GM19043 (cell line): ENCODE data around the gene CLEC19A.

Experiments used
- ATAC-seq: cut with Tn5 transposase; IDR thresholded peaks from one replicate; pipeline ENCODE4 v1.9.1; 2021; ENCODE audit warnings: low read depth; ENCODE audit not compliant: unreplicated experiment

Gene CLEC19A

DNA sequence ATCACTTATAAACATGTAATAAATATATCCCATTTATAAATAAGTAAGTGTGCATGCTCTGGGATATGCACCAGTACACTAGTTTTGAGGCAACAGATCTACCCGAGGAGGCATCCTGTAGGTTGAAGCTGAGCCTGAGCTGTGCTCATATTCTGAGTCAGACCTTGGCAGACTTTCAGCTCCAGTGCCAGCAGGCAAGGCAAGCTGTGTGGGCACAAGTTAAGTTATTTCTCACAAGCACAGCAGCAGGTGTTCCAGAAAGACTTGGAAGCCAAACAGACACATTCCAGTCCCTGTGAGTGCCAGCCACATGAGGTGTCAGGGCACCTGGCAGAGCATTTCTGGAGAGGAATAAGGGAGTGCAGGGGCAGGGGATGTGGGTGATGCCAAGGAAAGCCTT lies 1.3 kb upstream of the CLEC19A start:
- ATAC-seq = no peak

DNA sequence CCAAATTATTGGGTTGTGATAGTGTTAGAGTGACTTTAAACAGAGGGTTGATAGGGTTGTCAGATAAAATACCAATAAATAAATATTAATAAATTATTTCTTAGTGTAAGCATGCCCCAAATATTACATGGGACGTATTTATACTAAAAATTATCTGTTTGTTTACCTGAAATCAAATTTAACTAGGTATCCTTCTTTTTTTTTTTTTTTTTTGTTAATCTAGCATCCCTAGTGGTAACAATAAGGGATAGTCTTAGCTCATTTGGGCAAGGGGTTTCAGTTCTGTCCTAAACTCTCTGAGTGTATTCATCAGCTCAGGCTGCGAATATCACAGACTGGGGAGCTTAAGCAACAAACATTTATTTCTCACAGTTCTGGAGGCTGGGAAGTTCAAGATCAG lies 1.3 kb downstream of the CLEC19A start:
- ATAC-seq = no peak

DNA sequence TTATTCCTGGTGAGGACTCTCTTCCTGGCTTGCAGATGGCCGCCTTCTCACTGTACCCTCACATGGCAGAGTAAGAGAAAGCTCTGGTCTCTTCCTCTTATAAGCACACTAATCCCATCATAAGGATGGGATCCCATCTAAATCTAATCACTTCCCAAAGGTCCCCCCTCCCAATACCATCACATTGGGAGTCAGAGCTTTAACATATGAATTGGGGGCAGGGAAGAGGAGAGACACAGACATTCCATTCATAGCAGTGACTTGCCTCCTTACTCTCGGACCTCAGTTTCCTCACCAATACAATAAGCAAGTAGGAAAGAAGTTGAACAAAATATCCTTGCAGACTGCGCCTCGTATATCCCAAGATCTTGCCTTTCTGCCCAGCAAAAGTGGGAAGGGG lies 1.7 kb downstream of the CLEC19A start:
- no peak for ATAC-seq

DNA sequence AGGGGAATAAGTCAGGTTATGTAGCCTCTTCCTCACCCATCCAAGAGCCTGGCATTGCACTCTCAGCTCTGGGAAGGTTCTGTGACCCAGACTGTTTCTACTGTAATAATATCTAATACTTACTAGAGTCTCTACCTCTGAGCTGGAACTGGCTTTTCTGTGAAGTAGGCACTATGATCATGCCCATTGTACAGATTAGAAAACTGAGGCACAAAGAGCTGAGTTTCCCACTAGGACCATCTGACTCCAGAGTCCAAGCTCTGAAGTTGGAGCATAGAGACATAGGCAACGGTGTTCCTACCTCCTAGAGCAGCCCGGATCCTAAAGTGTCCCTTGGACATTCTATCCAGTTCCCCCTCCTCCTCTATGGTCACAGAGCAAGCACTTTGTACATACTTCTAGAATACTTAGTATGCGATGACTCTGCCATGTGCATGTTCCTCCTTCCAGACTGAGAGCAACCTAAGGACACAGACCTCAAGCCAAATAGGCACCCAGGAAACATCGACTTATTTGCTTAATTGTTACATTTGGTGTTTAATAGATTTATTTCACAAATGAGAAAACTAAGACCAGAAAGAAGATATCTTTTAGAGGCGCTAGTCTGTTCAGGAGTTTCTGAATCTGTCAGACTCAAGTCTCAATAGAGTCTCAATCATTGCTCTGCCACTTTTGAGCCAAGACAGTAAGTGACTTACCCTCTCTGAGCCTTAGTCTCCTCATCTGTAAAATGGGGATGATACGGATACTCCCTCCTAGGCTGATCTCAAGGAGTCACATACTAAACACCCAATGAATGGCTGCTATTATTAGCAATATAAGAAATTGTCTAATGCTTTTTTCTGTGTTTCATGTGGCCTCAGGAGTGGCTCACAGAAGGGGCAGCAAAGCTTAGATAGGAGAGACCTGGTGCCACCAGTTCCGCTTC lies 3.6 kb downstream of the CLEC19A start:
- ATAC-seq = no peak

DNA sequence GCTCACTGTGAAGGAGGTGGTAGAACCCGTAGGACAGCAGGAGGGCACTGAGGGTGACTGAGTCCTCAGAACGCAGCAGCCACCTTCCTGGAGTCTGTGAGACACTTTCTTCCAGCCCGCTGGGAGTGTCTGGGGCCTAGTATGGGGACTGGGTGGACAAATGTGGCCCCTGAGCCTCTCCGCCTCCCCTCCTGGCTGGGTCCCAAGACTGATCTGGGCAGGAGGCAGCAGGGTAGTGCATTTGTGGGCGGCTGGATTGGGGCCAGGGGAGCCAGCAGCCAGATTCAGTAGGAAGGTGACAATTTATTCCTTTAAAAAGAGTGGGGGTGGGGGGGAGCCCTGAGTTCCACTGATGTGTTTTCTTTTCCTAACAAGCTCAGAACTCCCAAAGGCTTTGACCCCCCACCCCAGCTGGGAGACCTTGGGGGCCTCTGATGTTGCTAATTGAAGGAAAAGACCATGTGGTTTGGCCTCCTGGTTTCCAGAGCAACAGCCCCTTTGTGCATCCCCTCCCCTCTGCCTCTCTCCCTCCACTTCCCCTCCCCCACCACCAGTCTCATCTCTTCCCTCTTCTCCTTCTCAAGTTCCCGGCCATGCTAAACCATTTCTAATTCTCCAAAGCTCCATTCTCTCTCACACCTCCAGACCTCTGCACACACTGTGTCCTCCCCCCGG lies 4.4 kb downstream of the CLEC19A start:
- ATAC-seq = no peak

DNA sequence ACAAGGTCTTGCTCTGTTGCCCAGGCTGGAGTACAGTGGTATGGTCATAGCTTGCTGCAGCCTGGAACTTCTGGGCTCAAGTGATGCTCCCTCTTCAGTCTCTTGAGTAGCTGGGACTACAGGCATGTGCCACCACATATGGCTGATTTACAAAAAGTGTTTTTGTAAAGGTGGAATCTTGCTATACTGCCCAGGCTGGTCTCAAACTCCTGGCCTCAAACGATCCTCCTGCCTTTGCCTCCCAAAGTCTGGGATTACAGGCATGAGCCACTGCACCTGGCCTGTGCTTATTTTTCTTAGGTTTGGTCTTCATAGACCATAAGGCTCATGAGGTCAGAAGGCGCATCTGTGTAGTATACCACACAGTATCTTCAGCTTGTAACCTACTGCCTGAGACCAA lies 5.3 kb downstream of the CLEC19A start:
- ATAC-seq = no peak

DNA sequence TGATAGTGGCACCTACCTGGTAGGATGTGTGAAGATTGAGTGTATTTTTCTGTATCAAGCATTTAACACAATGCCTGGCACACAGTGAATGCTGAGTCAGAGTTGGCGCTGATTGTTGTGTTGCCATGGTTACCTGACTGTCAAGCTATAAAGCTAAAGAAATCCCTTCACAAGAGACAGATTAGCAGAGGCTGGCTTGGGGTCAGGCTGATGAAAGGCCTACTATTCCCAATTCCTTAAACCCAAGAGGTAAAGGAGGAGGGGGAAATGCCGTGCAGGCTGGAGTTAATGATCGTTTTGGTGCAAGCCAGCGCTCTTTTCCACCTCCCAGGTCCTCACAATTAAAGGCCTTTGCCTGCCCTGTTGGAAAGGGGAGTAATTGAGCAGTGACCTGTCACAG lies 5.9 kb downstream of the CLEC19A start:
- ATAC-seq = no peak

DNA sequence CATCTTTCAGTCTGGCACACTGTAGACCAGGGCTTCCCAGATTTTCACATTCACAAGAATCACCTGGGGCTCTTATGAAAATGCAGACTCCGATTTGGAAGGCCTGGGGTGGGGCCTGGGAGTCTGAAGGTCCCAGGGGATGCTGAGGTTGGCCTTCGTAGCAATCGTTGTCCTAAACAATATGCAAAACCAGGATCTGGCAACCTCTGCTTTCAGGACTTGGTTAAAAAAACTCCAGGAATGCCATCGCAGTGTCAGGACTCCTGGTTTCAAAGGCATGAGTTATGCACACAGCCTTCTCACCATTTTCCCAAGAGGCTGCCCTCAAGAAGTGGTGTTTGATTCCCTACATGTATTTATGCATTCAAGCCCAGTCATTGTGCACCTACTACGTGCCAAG lies 6.7 kb downstream of the CLEC19A start:
- ATAC-seq = no peak

DNA sequence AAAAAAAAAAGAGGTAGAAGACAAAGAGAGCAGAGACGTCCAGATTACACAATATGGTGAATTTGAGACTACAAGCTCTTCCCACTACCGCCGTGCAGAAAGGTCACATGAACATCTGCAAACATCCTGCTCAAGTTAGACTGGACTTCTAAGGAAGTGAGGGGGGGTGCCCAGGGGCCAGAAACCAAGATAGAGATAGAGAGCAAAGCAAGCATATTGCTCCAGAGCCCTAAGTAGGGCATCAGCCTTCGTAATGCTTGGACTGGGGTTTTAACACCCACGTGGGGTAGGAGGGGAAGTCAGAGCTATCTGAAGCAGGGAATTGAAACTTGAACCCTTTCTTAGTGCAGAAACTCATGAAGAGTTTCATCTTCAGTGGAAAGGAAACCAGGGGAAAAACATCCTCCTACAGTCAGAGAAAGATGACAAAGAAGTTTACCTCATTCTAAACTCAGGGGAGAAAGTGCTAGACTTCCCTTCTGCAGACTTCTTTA lies 8.7 kb downstream of the CLEC19A start:
- peak; percentile 81 for ATAC-seq

DNA sequence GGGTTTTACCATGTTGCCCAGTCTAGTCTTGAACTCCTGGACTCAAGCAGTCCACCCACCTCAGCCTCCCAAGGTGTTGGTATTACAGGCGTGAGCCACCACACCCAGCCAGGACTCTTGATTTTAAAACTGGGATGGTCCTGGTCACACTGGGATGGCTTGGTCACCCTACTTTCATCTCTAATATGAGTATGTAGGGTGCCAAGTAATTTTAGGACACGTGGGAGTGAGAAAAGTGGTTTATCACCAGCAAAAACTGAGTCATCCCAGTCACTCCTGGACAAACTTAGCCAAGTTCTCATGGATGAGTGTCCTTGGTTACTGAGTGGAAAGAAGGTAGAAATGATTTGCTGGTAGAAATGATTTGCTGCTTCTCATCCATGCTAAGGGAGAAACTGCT lies 9.9 kb downstream of the CLEC19A start:
- no peak for ATAC-seq

DNA sequence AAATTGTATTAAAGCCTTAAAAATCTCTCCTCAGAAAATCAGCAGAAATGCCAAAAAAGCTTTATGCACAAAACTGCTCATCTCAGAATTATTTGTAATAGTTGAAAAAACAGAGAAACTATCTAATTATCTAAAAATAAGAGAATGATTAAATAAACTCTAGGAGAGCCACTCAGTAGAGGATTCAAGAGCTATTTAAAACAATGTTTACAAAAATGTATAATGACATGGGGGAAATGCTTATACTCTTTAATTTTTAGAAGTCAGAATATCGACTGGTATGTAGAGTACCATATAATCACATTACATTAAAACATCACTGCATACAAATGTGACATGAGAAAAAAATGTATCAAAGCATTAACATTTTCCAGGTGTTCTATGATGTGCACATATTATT lies 11.9 kb downstream of the CLEC19A start:
- no peak for ATAC-seq

DNA sequence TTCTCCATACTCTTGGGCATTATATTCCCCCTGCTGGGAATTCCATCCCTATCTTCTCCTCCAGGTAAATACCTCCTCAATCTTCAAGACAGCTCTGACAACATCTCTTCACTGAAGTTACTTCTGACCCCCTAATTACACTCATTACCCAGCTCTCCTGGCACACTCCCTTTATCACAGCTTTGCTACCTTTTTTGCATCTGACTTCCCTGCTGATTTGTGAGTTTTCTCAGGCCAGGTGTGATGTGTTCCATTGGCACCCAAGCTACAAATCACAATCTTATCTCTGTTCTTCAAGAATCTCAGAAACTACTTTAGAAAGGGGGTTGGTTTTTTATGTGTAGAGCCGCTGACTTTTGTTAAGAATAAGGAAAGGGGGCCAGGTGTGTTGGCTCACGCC lies 14.0 kb downstream of the CLEC19A start:
- no peak for ATAC-seq

DNA sequence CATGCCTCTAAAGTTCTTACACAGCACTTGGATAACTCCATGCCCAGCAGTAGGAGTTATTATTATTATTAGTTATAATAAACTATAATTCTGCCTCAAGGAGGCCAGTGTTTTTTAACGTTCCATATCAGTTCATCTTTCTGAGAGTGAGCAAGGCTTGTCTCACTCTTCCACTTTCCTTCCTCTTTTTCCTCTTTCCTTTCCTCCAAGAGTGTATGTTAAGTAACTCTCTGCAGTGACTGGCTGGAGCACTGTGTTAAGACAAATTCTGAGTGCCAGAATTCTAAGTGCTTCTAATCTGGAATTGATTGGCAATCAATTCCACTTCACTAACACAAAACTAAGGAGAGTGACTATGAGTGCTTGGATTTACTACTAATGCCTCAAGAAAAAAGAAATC lies 16.4 kb downstream of the CLEC19A start:
- no peak for ATAC-seq

DNA sequence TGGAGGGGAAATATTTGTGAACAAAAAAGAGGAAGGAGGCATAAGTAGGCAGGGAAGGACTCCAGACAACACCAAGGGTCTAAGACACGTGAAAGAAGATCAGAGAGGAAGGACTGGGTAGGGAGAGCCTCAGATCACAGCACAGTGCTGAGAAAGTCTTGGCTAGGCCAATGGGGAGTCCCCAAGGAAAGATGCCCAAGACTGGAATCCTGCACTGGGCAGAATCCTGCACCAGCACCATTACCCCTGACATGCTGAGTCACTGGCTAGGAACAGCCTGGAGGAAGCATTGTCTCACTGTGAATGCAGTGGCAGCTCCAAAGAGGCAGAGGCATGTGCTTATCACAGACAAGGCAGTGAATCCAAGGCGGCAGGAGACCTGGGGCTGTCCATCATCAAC lies 19.2 kb downstream of the CLEC19A start:
- ATAC-seq = no peak

DNA sequence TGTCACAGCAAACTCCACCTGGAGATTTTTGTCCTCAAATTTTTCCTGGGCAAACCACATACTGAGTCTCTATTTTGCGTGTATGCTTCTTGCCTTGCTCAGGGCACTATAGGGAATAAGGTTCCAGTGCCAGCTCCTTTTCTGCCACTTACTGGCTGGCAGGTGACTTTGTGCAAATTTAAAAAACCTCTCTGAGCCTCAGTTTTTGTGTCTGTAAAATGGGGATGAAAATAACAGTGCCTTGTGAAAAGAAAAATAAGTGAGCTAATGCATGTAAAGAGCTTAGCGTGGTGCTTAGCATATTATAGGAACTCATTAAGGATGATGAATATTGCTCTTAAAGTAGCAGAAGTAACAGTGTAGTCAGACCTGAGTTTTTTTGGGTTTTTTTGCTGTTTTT lies 19.9 kb downstream of the CLEC19A start:
- no peak for ATAC-seq

DNA sequence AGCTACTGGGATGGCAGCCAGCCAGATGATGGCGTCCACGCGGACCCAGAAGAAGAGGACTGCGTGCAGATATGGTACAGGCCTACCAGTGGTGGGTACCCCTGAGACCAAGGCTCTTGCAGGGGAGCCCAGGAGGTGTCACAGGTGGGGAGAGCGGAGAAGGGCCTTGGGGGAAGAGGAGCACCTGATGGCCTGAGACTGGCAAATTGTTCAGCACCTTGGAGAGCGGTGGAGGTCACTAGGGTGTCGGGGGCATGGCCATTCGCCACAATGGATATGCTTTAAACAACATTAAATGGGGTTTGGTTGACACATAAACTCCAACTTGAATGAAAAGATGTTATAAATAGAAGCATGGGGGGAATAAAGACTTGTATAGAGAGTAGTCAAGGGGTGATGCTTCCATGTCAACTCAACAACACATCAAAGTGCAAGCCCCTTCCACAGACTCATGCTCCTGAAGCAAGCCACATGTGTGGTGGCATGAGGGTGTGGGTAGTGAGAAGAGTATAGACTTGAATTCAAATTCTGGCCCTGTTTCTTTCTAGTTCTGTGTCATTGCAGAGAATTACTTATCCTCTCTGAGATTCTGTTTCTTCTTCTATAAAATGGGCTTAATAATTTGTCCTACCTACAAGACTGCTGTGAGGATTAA lies 22.2 kb downstream of the CLEC19A start:
- ATAC-seq = no peak

DNA sequence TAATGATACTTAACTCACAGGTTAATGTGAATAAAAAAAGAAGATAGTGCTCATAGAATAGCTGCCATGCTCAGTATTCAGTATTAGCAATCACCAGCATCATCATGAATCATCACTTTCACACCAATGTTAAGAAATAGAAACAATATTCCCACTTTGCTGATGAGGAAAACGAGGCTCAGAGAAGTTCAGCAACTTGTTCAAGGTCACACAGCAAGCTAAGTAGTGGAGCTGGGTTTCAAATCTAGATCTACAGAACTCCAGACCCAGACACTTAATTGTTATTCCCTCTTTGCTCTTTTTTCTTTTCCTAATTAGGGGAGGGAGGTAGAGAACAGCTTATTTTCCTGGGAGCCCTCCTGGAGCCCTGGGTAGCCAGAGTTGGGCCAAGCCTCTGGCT lies 22.9 kb downstream of the CLEC19A start:
- no peak for ATAC-seq

DNA sequence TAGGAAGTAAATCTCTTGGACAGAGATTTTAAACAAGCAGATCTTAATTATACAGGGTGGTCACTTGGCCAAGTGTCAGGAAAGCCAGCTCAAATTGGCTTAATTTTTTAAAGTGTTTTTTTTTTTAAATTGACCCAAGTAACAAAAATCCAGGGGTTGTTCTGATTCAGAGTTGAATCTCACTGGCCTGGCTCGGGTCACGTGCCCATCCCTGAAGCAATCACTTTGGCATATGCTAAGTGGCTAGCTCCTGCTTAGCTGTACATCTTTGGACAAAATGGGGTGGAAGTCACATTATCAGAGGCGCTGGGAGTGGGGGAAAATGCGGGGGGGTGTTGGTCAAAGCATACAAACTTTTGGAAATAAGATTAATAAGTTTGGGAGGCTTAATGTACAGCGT lies 23.6 kb downstream of the CLEC19A start:
- ATAC-seq = no peak

DNA sequence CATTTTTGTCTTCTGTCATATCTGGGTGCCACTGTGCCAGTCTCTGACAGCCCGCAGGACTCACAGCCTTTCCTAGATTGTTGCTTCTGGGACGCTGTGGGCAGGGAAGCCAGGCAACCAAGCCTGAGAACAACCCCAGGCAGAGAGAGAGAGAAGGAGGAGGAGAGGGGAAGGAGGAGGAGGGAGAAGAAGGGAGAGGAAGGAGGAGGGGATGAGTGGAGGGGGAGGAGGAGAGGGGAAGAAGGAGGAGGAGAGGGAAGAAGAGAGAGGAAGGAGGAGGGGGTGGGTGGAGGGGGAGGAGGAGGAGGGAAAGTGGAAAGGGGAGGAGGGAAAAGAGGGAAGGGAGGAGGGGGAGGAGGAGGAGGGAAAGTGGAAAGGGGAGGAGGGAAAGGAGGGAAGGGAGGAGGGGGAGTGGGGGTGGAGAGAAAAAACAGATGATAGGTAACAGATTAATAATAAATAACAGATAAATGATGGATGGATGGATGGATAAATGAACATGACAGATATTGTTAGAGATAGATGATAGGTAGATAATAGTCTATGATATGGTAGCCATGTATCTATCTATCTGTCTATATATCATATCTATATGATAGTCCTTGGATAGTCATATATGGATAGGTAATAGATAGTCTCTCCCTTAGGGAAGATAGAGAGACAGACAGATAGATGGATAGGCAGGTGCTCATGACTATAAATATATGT lies 29.3 kb downstream of the CLEC19A start:
- no peak for ATAC-seq

DNA sequence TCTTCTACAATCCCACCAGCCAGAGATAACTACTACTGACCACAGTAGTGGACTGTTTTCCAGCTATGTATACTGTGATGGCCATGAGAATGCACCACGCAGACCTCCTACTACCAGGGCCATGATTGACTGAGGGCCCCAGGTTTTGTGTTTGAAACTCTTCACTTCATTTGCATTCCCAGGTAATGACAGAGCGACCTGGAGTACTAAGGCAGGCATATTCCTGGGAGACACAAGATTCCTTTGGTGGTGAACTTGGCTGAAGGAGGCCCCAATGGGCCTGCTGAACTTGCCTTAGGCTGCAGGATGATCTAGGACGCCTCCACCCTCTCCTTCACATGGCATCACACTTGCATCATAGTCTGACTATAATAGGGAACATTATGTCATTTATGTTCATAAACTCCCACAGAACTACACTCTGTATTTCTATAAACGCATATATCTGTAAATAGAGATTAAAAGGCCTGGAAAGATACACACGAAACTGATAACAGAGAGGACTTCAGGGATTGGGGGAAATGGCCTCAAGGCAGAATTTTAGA lies 30.4 kb downstream of the CLEC19A start:
- ATAC-seq = no peak

DNA sequence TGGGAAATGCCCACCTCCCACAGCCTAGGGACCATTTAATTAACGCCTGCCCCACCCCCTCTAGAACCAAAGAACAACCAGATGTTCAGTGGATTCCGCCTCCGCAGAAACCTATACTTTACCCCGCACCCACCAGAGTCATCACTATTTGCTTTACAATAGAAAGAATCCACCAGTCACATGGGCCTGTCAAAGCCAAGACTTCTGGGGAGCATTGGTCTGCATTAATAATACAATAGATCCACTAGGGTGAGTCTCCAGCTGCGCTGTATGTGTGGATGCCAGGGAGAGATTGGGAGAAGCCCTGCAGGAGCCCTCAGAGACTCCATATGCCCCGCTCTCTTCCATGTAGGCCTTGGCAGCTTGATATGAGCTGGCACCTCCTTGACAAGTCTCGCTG lies 31.3 kb downstream of the CLEC19A start:
- no peak for ATAC-seq
